IMR-90 (cell line): Measurements from ENCODE around the gene PRKN. TPM values are rescaled to one million over a fixed set of nuclear protein-coding genes. Genes with fewer than 3 reads are reported as not detected.

Source experiments
- ATAC-seq: fragments of 200-7000 bp; cut with Tn5 transposase; 2 replicates; pipeline ENCODE4 v1.9.1; 2020; ENCODE audit warnings: low read depth, mild to moderate bottlenecking, moderate library complexity
- BruUV-seq: library from RNA; stranded (reverse); fragments of 400-500 nt; replicated peaks from 2 replicates; lab custom pipeline; 2021; lab: Mats Ljungman, UMichigan
- CTCF ChIA-PET: fragments of 300-600 bp; formaldehyde crosslinking; extraction: SDS; loops from one replicate; lab custom pipeline; 2021; ENCODE audit warnings: antibody characterized with exemption; lab: Yijun Ruan, JAX
- POLR2A ChIA-PET: fragments of 300-600 bp; sonication (Branson Sonifier 250); formaldehyde crosslinking; loops from one replicate; lab custom pipeline; 2022; ENCODE audit warnings: antibody characterized with exemption; ENCODE audit not compliant: unreplicated experiment; lab: Charles Lee
- DNase-seq: peaks from one replicate; pipeline ENCODE4 v3.0.0; 2013
- H2AFZ ChIP-seq: replicated peaks from 2 replicates; pipeline ENCODE3; 2013; ENCODE audit warnings: low read length, mild to moderate bottlenecking; ENCODE audit not compliant: poor library complexity
- H2AK5ac ChIP-seq: 2 replicates; pipeline ENCODE4 v1.6.1; 2013; ENCODE audit warnings: low read depth, low read length, inconsistent platforms
- H2AK9ac ChIP-seq: replicated peaks from 2 replicates; pipeline ENCODE3; 2013; ENCODE audit warnings: mild to moderate bottlenecking, low read depth, low read length, moderate library complexity; ENCODE audit not compliant: poor library complexity
- H2BK120ac ChIP-seq: 2 replicates; pipeline ENCODE4 v1.6.1; 2013; ENCODE audit warnings: low read depth, low read length, inconsistent platforms
- H2BK15ac ChIP-seq: 3 replicates; pipeline ENCODE4 v1.6.1; 2013; ENCODE audit warnings: low read depth, low read length, inconsistent platforms
- H2BK20ac ChIP-seq: 2 replicates; pipeline ENCODE4 v1.6.1; 2013; ENCODE audit warnings: low read depth, mild to moderate bottlenecking, inconsistent platforms, low read length, moderate library complexity
- H2BK5ac ChIP-seq: 2 replicates; pipeline ENCODE4 v1.6.1; 2013; ENCODE audit warnings: mild to moderate bottlenecking, low read depth, low read length, inconsistent platforms; ENCODE audit not compliant: poor library complexity, severe bottlenecking
- H3K14ac ChIP-seq: replicated peaks from 2 replicates; pipeline ENCODE4 v1.6.1; 2013; ENCODE audit warnings: low read depth, low read length, inconsistent platforms
- H3K18ac ChIP-seq: 2 replicates; pipeline ENCODE4 v1.6.1; 2013; ENCODE audit warnings: low read depth, low read length, control low read depth
- H3K23ac ChIP-seq: 2 replicates; pipeline ENCODE4 v1.6.1; 2013; ENCODE audit warnings: low read depth, low read length, inconsistent platforms
- H3K27ac ChIP-seq: 2 replicates; pipeline ENCODE4 v1.5.1; 2013; ENCODE audit warnings: mild to moderate bottlenecking, control low read depth, low read length; ENCODE audit not compliant: insufficient read depth
- H3K27me3 ChIP-seq: 2 replicates; pipeline ENCODE4 v1.6.1; 2013; ENCODE audit warnings: low read length; ENCODE audit not compliant: control insufficient read depth, insufficient read depth
- H3K36me3 ChIP-seq: 2 replicates; pipeline ENCODE4 v1.6.1; 2013; ENCODE audit warnings: low read length, mixed read lengths; ENCODE audit not compliant: control insufficient read depth, insufficient read depth
- H3K4ac ChIP-seq: 2 replicates; pipeline ENCODE4 v1.6.1; 2013; ENCODE audit warnings: low read depth, low read length, inconsistent platforms
- H3K4me1 ChIP-seq: 2 replicates; pipeline ENCODE4 v1.6.1; 2013; ENCODE audit warnings: low read length, mixed read lengths; ENCODE audit not compliant: control insufficient read depth, insufficient read depth
- H3K4me2 ChIP-seq: 2 replicates; pipeline ENCODE4 v1.6.1; 2013; ENCODE audit warnings: low read depth, mild to moderate bottlenecking, control low read depth, low read length, moderate library complexity
- H3K4me3 ChIP-seq: 2 replicates; pipeline ENCODE4 v1.5.1; 2013; ENCODE audit warnings: low read depth, mild to moderate bottlenecking, control low read depth, low read length, moderate library complexity; ENCODE audit not compliant: insufficient read depth
- H3K56ac ChIP-seq: 2 replicates; pipeline ENCODE4 v1.6.1; 2013; ENCODE audit warnings: low read length, inconsistent platforms; ENCODE audit not compliant: insufficient read depth; ENCODE audit errors: extremely low read depth
- H3K79me1 ChIP-seq, 2 experiments: 2 replicates each; pipeline ENCODE4 v1.6.1; 2013; ENCODE audit warnings: low read length in 2 of 2, inconsistent platforms in 1 of 2, low read depth in 1 of 2
- H3K9ac ChIP-seq: 2 replicates; pipeline ENCODE4 v1.6.1; 2013; ENCODE audit warnings: low read depth, low read length, control low read depth
- H3K9me1 ChIP-seq: 2 replicates; pipeline ENCODE4 v1.6.1; 2013; ENCODE audit warnings: low read length, inconsistent platforms; ENCODE audit not compliant: insufficient read depth
- H3K9me3 ChIP-seq: 2 replicates; pipeline ENCODE4 v1.6.1; 2013; ENCODE audit warnings: low read length; ENCODE audit not compliant: control insufficient read depth, insufficient read depth
- H4K20me1 ChIP-seq: 2 replicates; pipeline ENCODE4 v1.6.1; 2013; ENCODE audit warnings: low read length, inconsistent platforms; ENCODE audit not compliant: insufficient read depth
- H4K5ac ChIP-seq: 2 replicates; pipeline ENCODE4 v1.6.1; 2013; ENCODE audit warnings: mild to moderate bottlenecking, low read depth, low read length, control low read depth
- H4K8ac ChIP-seq, 2 experiments: 2 replicates each; pipeline ENCODE4 v1.6.1; 2013; ENCODE audit warnings: low read depth in 2 of 2, low read length in 2 of 2, control low read depth in 1 of 2, inconsistent platforms in 1 of 2
- H4K91ac ChIP-seq: 2 replicates; pipeline ENCODE4 v1.6.1; 2013; ENCODE audit warnings: low read depth, low read length, inconsistent platforms; ENCODE audit not compliant: insufficient read depth
- BHLHE40 ChIP-seq: fragments of 150-350 bp; IDR thresholded peaks from 2 replicates; pipeline ENCODE4 v1.6.1; 2016; ENCODE audit warnings: mild to moderate bottlenecking, low read depth, low read length
- CEBPB ChIP-seq: IDR thresholded peaks from 2 replicates; pipeline ENCODE4 v1.6.1; 2012; ENCODE audit warnings: low read depth, low read length, improper control_type of control experiment
- CHD1 ChIP-seq: IDR thresholded peaks from 2 replicates; pipeline ENCODE4 v1.6.1; 2012; ENCODE audit warnings: low read depth, low read length, improper control_type of control experiment
- CTCF ChIP-seq: conservative IDR thresholded peaks from 2 replicates; pipeline ENCODE4 v1.5.1; 2012; ENCODE audit warnings: mild to moderate bottlenecking, low read depth, low read length, improper control_type of control experiment
- ELK1 ChIP-seq: fragments of 150-350 bp; IDR thresholded peaks from 2 replicates; pipeline ENCODE4 v1.6.1; 2016; ENCODE audit warnings: low read depth, mild to moderate bottlenecking, low read length, moderate library complexity, borderline replicate concordance
- MAFK ChIP-seq: IDR thresholded peaks from 2 replicates; pipeline ENCODE4 v1.6.1; 2012; ENCODE audit warnings: low read depth, low read length, improper control_type of control experiment
- MAZ ChIP-seq: IDR thresholded peaks from 2 replicates; pipeline ENCODE4 v1.6.1; 2012; ENCODE audit warnings: low read depth, mild to moderate bottlenecking, low read length, improper control_type of control experiment, moderate library complexity, borderline replicate concordance
- MXI1 ChIP-seq: IDR thresholded peaks from 2 replicates; pipeline ENCODE4 v1.6.1; 2012; ENCODE audit warnings: low read depth, mild to moderate bottlenecking, low read length, moderate library complexity, borderline replicate concordance
- NFE2L2 ChIP-seq: fragments of 150-350 bp; IDR thresholded peaks from 2 replicates; pipeline ENCODE4 v1.6.1; 2016; ENCODE audit warnings: low read depth, mild to moderate bottlenecking, low read length
- POLR2A ChIP-seq: IDR thresholded peaks from 2 replicates; pipeline ENCODE4 v1.6.1; 2012; ENCODE audit warnings: mild to moderate bottlenecking, low read depth, low read length
- RAD21 ChIP-seq: IDR thresholded peaks from 2 replicates; pipeline ENCODE4 v1.6.1; 2012; ENCODE audit warnings: low read length, improper control_type of control experiment
- RCOR1 ChIP-seq: IDR thresholded peaks from 2 replicates; pipeline ENCODE4 v1.6.1; 2012; ENCODE audit warnings: mild to moderate bottlenecking, low read length, improper control_type of control experiment; ENCODE audit not compliant: insufficient replicate concordance
- RFX5 ChIP-seq: IDR thresholded peaks from 2 replicates; pipeline ENCODE4 v1.8.0; 2012; ENCODE audit warnings: low read depth, mild to moderate bottlenecking, low read length, moderate library complexity
- SMC3 ChIP-seq: fragments of 150-350 bp; IDR thresholded peaks from 2 replicates; pipeline ENCODE4 v1.6.1; 2016; ENCODE audit warnings: low read depth, mild to moderate bottlenecking, antibody characterized with exemption, low read length, moderate library complexity
- WGBS, 2 experiments: methylation state at CpG; one replicate each; pipeline versions ENCODE4 v1.1.5 to v1.1.7; 2013; ENCODE audit warnings: missing lambda C conversion rate in 2 of 2; ENCODE audit not compliant: insufficient read length in 1 of 2; ENCODE audit errors: extremely low coverage in 2 of 2; 5-methylcytosine and 5-hydroxymethylcytosine counted together
- dilution Hi-C: fragments of 300-500 bp; cut with HindIII; formaldehyde crosslinking; loops from one replicate; pipeline ENCODE4 v1.14.3; 2018; ENCODE audit warnings: low sequenced_read_pairs; ENCODE audit not compliant: unreplicated experiment
- in situ Hi-C: fragments of 300-500 bp; cut with MboI; formaldehyde crosslinking; loops from 3 replicates; pipeline ENCODE4 v1.14.3; 2019; ENCODE audit warnings: low sequenced_read_pairs, inconsistent platforms, mixed read lengths
- intact Hi-C: fragments of 100-400 bp; cut with micrococcal nuclease; formaldehyde crosslinking; loops from 2 replicates; pipeline ENCODE4 v1.10.0; 2022
- polyA plus RNA-seq, 3 experiments: library from polyadenylated mRNA; depleted of rRNA; stranded (reverse); fragments of >200 nt; gene quantifications; 2 replicates each; pipeline ENCODE4 v1.2.3, GENCODE V29; 2012; ENCODE audit warnings: low replicate concordance in 1 of 3
- total RNA-seq: library from RNA; depleted of rRNA; stranded (reverse); fragments of >200 nt; gene quantifications from 2 replicates; pipeline ENCODE4 v1.2.3, GENCODE V29; 2012

The PRKN gene
- total and polyA plus RNA-seq, 2 of the 4 experiments (the other 2 are of a cell fraction), result 0.15 to 0.18 TPM

GRCh38 chr6:161496941-161497340, 1230.6 kb downstream of the PRKN start:
- WGBS, 2 experiments, result 20% methylated on average over 1 of the region's 8 CpGs; no CpG with 5 or more reads in 1 of the 2 experiments
- Histone ChIP-seq H3K18ac (no peak overlapping the region), H3K27ac (no peak overlapping the region), H3K9ac (no peak overlapping the region), H3K4me2 (no peak overlapping the region), H2AK9ac (no peak overlapping the region), H3K9me3 (peaks cover 10% of the 10 kb centered on the region), H2BK15ac (no peak overlapping the region), H4K8ac (no peak overlapping the region), H3K4ac (no peak overlapping the region), H3K27me3 (no peaks in the 10 kb centered on the region), H3K36me3 (no peaks in the 10 kb centered on the region), H3K79me1 (no peaks in the 10 kb centered on the region), H2AFZ (no peak overlapping the region), H3K23ac (no peak overlapping the region), H3K4me3 (no peak overlapping the region), H2BK20ac (no peak overlapping the region), H3K4me1 (no peaks in the 10 kb centered on the region), H2BK120ac (no peak overlapping the region), H4K20me1 (no peaks in the 10 kb centered on the region), H4K5ac (no peak overlapping the region), H2AK5ac (no peak overlapping the region), H3K9me1 (no peaks in the 10 kb centered on the region), H3K14ac (no peak overlapping the region), H2BK5ac (no peak overlapping the region), H3K56ac (no peak overlapping the region), H4K91ac (no peak overlapping the region)
- DNase-seq (no peak), ATAC-seq (no peak)
- no TSS peak for BruUV-seq
- POLR2A ChIA-PET, result no interaction called here
- dilution Hi-C loops (no loop called here), in situ Hi-C loops (loop anchor here (5.0 kb wide), 1 partner anchor 95 kb away; no protein-coding TSS in a partner anchor), intact Hi-C loops (no loop called here)
- CTCF ChIA-PET, result no interaction called here
- no peak for TF ChIP-seq RCOR1
- no peak for TF ChIP-seq POLR2A
- no peak for TF ChIP-seq SMC3
- TF ChIP-seq RAD21, result no peak
- TF ChIP-seq NFE2L2, result no peak
- TF ChIP-seq ELK1, result no peak
- TF ChIP-seq MAZ, result no peak
- TF ChIP-seq BHLHE40, result no peak
- TF ChIP-seq RFX5, result no peak
- no peak for TF ChIP-seq CEBPB
- no peak for TF ChIP-seq MAFK
- no peak for TF ChIP-seq CTCF
- TF ChIP-seq MXI1, result no peak
- TF ChIP-seq CHD1, result no peak
